ENCODE results near the gene NKX2-3. TPM values are rescaled to one million over a fixed set of nuclear protein-coding genes. Genes with fewer than 3 reads are reported as not detected.

NKX2-3 gene
- total RNA-seq, 4 donors from 2014 or later, result 4.9 to 19.0 (median 8.7) TPM

DNA sequence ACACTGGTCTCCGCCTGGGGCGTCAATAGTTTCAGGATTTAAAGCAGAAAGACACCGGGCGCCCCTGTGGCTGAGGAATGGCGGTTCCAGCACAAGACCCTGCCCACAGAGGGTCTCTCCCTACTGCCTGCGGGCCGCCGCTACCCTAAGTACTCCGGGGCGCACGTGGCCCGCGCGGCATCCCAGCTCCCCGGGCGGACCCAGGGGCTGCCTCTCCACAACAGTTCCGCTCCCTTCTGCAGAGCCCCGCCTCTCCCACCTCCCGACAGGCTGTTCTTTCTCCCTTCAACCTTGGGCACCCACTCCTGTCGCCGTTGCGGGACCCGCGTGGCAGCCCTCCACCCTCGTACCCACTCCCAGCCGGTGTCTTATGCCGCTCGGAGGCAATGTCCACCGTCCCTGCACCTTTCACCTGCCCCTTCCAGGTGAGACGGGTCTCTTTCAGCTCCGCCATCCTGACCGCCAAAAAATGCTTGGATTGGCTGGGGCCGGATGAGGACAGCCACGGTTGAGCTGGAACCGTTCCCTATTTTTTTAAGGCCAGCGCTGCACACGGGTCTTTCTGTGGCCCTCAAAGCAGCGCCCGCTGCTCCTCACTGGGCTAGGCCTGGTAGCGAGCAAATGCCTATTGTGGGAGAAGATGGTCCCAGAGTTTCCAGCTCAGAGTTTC lies 1.6 kb upstream of the NKX2-3 start:
- Histone ChIP-seq H3K27ac (peak overlapping the region; percentile 70 to 92 (median 80)), H3K9me3 (no peaks in the 10 kb centered on the region), H3K4me1 (peaks cover 0 to 27% (median 3%) of the 10 kb centered on the region in 4 donors), H3K27me3 (peaks cover 0 to 20% of the 10 kb centered on the region in 2 donors), H3K36me3 (no peaks in the 10 kb centered on the region), H3K4me3 (peak overlapping the region; percentile 34 to 59 (median 48))
- TF ChIP-seq POLR2A (IDR thresholded peaks at IDR 0.05), result no peak
- TF ChIP-seq, protein P1, sequence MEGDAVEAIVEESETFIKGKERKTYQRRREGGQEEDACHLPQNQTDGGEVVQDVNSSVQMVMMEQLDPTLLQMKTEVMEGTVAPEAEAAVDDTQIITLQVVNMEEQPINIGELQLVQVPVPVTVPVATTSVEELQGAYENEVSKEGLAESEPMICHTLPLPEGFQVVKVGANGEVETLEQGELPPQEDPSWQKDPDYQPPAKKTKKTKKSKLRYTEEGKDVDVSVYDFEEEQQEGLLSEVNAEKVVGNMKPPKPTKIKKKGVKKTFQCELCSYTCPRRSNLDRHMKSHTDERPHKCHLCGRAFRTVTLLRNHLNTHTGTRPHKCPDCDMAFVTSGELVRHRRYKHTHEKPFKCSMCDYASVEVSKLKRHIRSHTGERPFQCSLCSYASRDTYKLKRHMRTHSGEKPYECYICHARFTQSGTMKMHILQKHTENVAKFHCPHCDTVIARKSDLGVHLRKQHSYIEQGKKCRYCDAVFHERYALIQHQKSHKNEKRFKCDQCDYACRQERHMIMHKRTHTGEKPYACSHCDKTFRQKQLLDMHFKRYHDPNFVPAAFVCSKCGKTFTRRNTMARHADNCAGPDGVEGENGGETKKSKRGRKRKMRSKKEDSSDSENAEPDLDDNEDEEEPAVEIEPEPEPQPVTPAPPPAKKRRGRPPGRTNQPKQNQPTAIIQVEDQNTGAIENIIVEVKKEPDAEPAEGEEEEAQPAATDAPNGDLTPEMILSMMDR (IDR thresholded peaks at IDR 0.05), result no peak
- DNase-seq, result no peak

DNA sequence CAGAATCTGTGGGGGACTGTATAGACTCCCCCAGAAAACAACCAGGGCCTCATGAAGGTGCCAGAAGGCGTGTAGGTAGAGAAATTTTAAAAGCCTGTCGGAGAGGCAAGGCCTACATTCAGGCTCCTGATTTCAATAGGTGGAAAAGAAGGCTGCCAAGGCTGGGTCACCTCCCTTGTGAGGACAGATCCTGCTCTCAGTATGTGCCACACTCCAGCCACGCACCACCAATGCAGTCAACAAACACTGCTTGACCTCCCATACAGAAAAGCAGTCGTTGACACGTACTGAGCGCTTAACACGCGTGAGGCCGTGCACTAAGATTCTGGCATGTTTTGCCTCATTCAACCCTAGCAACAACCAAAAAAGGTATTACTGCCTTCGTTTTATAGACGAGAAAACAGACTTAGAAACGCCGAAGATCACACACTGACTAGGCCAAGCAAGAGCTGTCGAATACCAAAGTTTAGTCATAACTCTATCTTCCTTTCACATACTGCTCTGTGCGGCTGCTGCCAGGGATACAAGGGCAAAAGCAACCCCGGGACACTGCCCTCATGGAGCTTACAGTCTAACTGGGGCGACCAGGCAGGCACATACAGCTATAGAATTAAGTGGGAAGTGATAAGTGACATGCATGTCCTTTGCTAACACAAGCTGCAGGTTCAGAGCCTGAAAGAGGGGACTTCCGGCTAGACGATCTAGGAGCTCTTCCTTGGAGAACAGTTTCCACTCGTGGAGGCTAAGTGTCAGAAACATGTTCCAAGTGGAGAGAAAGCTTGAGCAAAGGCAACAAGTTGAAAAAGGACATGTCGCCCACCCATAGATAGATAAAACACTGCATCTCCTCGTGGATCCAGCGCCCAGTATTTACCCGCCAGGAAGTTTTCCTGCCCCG lies 797 bp upstream of the NKX2-3 start:
- DNase-seq, result no peak
- Histone ChIP-seq H3K4me3 (peak overlapping the region; percentile 34 to 59 (median 48)), H3K27me3 (peaks cover 0 to 22% of the 10 kb centered on the region in 2 donors), H3K9me3 (no peaks in the 10 kb centered on the region), H3K27ac (peak overlapping the region; percentile 70 to 92 (median 80)), H3K36me3 (no peaks in the 10 kb centered on the region), H3K4me1 (peaks cover 0 to 28% (median 3%) of the 10 kb centered on the region in 4 donors)
- TF ChIP-seq, protein P1 (IDR thresholded peaks at IDR 0.05), result no peak
- TF ChIP-seq POLR2A (IDR thresholded peaks at IDR 0.05), result no peak

DNA sequence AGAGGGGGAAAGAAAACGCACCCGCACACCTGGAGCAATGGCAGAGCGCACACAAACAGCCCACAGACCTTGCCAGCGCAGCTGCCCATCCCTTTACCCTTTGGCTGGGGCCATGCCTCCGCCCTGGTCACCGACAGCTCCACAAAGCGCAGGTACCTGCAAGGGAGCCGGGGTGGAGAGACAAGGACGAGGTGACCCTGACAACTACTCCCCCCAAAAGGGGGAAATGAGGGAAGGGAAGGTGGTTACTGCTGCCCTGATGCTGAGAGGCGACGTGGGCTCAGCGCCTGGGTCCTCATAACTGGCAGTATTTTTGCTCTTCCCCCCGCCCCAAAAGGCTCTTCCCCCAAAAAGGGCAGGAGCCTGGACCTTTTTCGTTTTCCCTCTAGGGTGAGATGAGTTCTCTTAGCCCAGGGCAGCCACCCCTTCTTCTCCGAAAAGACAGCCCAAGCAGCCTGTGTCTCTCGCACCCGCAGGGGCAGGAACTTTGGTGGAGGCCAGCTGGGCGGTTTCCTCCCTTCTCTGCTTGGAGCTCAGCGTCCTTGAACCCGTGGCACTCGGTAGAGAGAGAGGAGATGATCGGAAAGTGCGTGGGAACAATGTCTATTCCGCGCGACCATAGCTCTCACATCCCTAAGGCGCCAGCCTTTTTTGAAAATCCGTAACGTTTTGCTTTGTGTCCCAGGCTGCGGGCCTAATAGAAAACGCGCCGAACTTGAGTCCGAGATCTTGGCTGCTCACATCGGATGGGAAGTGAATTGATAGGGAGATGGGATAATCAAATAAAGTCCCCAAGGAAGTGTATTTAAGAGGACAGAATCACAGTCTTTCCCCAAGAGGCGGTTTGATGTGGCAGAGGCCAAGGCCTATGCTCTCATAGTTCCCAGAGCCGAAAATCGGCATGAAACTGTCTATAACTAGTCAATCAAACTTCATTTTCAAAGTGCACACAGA lies 1.0 kb downstream of the NKX2-3 start:
- Histone ChIP-seq H3K4me3 (peak overlapping the region; percentile 32 to 59 (median 46)), H3K27me3 (peaks cover 0 to 24% of the 10 kb centered on the region in 2 donors), H3K36me3 (no peaks in the 10 kb centered on the region), H3K4me1 (peaks cover 0 to 30% (median 3%) of the 10 kb centered on the region in 4 donors), H3K27ac (peak overlapping the region; percentile 66 to 92 (median 78)), H3K9me3 (no peaks in the 10 kb centered on the region)
- no peak for DNase-seq
- TF ChIP-seq POLR2A (IDR thresholded peaks at IDR 0.05), result no peak
- TF ChIP-seq, protein P1 (IDR thresholded peaks at IDR 0.05), result no peak

DNA sequence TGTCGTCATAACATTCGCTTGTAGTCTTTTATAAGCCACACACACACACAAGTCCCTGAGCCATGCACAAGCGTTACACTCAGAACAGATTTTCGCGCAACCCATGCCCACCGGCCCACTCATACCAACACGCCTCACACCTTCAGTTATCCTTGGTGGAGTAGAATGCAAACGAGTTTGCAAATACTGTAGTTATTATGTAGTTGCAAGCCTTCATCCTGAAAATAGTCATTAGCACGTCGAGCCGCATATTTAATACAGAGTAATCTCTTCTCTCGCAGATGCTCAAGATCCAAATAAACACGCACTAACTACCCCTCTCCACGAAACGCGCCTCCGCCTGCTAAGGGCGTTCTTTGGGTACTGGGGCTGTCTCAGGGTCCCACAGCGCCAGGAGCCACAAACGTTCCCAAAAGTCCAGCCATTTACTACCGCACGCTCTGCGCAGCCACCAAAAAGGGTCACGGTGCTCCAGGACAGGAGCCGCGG lies 1.8 kb downstream of the NKX2-3 start:
- H3K27me3 ChIP-seq, result peaks cover 0 to 27% of the 10 kb centered on the region in 2 donors
- no peak for TF ChIP-seq POLR2A (IDR thresholded peaks at IDR 0.05)
- TF ChIP-seq, protein P1 (IDR thresholded peaks at IDR 0.05), result no peak

More for the DNA sequence above, 1.8 kb downstream of the NKX2-3 start:
- Histone ChIP-seq H3K4me1 (peaks cover 0 to 30% (median 3%) of the 10 kb centered on the region in 4 donors), H3K4me3 (peak overlapping the region; percentile 37 to 59 (median 49)), H3K36me3 (no peaks in the 10 kb centered on the region), H3K9me3 (no peaks in the 10 kb centered on the region), H3K27ac (peak overlapping the region; percentile 62 to 92 (median 76))
- no peak for DNase-seq

Measured in Peyer's patch (tissue), 4 donors.